GM12878 (cell line): ENCODE results near the gene DGKK. TPM values are rescaled to one million over a fixed set of nuclear protein-coding genes. Genes with fewer than 3 reads are reported as not detected.

ENCODE experiments used
- ATAC-seq: fragments of 200-7000 bp; cut with Tn5 transposase; 3 replicates; pipeline ENCODE4 v1.9.1; 2020; ENCODE audit warnings: mild to moderate bottlenecking, moderate library complexity
- BruUV-seq: library from RNA; stranded (reverse); fragments of 400-500 nt; replicated peaks from 2 replicates; lab custom pipeline; 2021; lab: Mats Ljungman, UMichigan
- CTCF ChIA-PET: fragments of 300-600 bp; sonication (Branson Sonifier 250); formaldehyde crosslinking; extraction: SDS; loops from one replicate; lab custom pipeline; 2021; ENCODE audit warnings: inconsistent platforms; lab: Yijun Ruan, JAX
- POLR2A ChIA-PET: fragments of 350-600 bp; formaldehyde crosslinking; extraction: SDS; loops from one replicate; lab custom pipeline; 2021; ENCODE audit warnings: inconsistent platforms; lab: Charles Lee
- RAD21 ChIA-PET: fragments of 300-600 bp; sonication (Branson Sonifier 250); formaldehyde crosslinking; loops from one replicate; lab custom pipeline; 2023; ENCODE audit warnings: antibody characterized with exemption; ENCODE audit not compliant: unreplicated experiment; lab: Charles Lee
- SMC1A ChIA-PET: fragments of 300-600 bp; sonication (Branson Sonifier 250); formaldehyde crosslinking; loops from one replicate; lab custom pipeline; 2023; ENCODE audit not compliant: unreplicated experiment, uncharacterized antibody; lab: Charles Lee
- DNase-seq: peaks from one replicate; pipeline ENCODE4 v3.0.0-alpha.2; 2011; ENCODE audit warnings: low read depth, low spot score
- FAIRE-seq: peaks from 3 replicates; lab custom pipeline; 2011; peaks lifted over from hg19 to GRCh38; lab: Jason Lieb, UNC
- H2AFZ ChIP-seq: 2 replicates; pipeline ENCODE4 v1.6.0; 2011; ENCODE audit warnings: low read depth, low read length, control low read depth; ENCODE audit not compliant: control insufficient read depth
- H3K27ac ChIP-seq: 2 replicates; pipeline ENCODE4 v1.5.1; 2011; ENCODE audit warnings: control low read depth; ENCODE audit not compliant: control insufficient read depth, insufficient read depth
- H3K27me3 ChIP-seq, 2 experiments: replicated peaks in 1 of 2; 2 replicates each; pipeline versions ENCODE4 v1.6.0 to v1.6.1; 2011; ENCODE audit warnings: low read length in 1 of 2; ENCODE audit not compliant: control insufficient read depth in 2 of 2, insufficient read depth in 2 of 2
- H3K36me3 ChIP-seq, 2 experiments: 2 replicates each; pipeline ENCODE4 v1.5.1; 2011; ENCODE audit warnings: low read length in 1 of 2; ENCODE audit not compliant: control insufficient read depth in 2 of 2, insufficient read depth in 2 of 2
- H3K4me1 ChIP-seq: 2 replicates; pipeline ENCODE4 v1.6.1; 2011; ENCODE audit warnings: mild to moderate bottlenecking, low read length, moderate library complexity, mixed read lengths; ENCODE audit not compliant: control insufficient read depth, insufficient read depth
- H3K4me2 ChIP-seq: 2 replicates; pipeline ENCODE4 v1.6.0; 2011; ENCODE audit warnings: control low read depth; ENCODE audit not compliant: control insufficient read depth, insufficient read depth
- H3K4me3 ChIP-seq: fragments of 200-600 bp; sonication (generic); 2 replicates; pipeline ENCODE4 v1.5.1; 2016
- H3K79me2 ChIP-seq: 2 replicates; pipeline ENCODE4 v1.6.0; 2011; ENCODE audit warnings: low read length; ENCODE audit not compliant: control insufficient read depth, insufficient read depth
- H3K9ac ChIP-seq: 2 replicates; pipeline ENCODE4 v1.8.0; 2011; ENCODE audit warnings: low read length, control low read depth, mixed read lengths; ENCODE audit not compliant: control insufficient read depth, insufficient read depth
- H3K9me3 ChIP-seq: replicated peaks from 3 replicates; pipeline ENCODE4 v1.5.1; 2011; ENCODE audit warnings: mild to moderate bottlenecking, low read length; ENCODE audit not compliant: control insufficient read depth, insufficient read depth
- H4K20me1 ChIP-seq: 2 replicates; pipeline ENCODE4 v1.6.0; 2011; ENCODE audit not compliant: control insufficient read depth, insufficient read depth
- ATF7 ChIP-seq: fragments of 450-650 bp; IDR thresholded peaks from 2 replicates; pipeline ENCODE4 v1.6.1; 2016; ENCODE audit warnings: low read depth, mild to moderate bottlenecking
- EED ChIP-seq: sonication (generic); IDR thresholded peaks from 2 replicates; pipeline ENCODE4 v1.6.1; 2016; ENCODE audit warnings: antibody characterized with exemption, low read depth
- HSF1 ChIP-seq: fragments of 150-350 bp; IDR thresholded peaks from 2 replicates; pipeline ENCODE4 v1.6.1; 2014; ENCODE audit warnings: mild to moderate bottlenecking, low read depth, low read length
- MYB ChIP-seq: fragments of 150-350 bp; IDR thresholded peaks from 2 replicates; pipeline ENCODE4 v1.6.1; 2014; ENCODE audit warnings: mild to moderate bottlenecking, low read depth, low read length, borderline replicate concordance
- NKRF ChIP-seq: fragments of 450-650 bp; conservative IDR thresholded peaks from 2 replicates; pipeline ENCODE4 v1.6.1; 2017; ENCODE audit warnings: mild to moderate bottlenecking, moderate library complexity
- PAX8 ChIP-seq: fragments of 450-650 bp; IDR thresholded peaks from 2 replicates; pipeline ENCODE4 v1.6.1; 2017; ENCODE audit warnings: mild to moderate bottlenecking, moderate library complexity
- POLR2AphosphoS5 ChIP-seq: IDR thresholded peaks from 2 replicates; pipeline ENCODE4 v1.6.1; 2011; ENCODE audit warnings: mild to moderate bottlenecking, low read length, inconsistent platforms
- SREBF1 ChIP-seq: IDR thresholded peaks from 2 replicates; pipeline ENCODE4 v1.6.1; 2012; ENCODE audit warnings: mild to moderate bottlenecking, low read length
- ZBTB11 ChIP-seq: fragments of 450-650 bp; formaldehyde crosslinking; IDR thresholded peaks from 2 replicates; pipeline ENCODE4 v1.5.0; 2022; ENCODE audit warnings: mild to moderate bottlenecking, missing genetic modification characterization
- ZBTB33 ChIP-seq: fragments of 450-650 bp; IDR thresholded peaks from 2 replicates; pipeline ENCODE4 v1.6.1; 2017; ENCODE audit warnings: mild to moderate bottlenecking
- ZBTB4 ChIP-seq: fragments of 450-650 bp; formaldehyde crosslinking; IDR thresholded peaks from 2 replicates; pipeline ENCODE4 v1.4.0; 2022; ENCODE audit warnings: mild to moderate bottlenecking, moderate library complexity
- ZNF217 ChIP-seq: fragments of 450-650 bp; IDR thresholded peaks from 2 replicates; pipeline ENCODE4 v1.6.1; 2017; ENCODE audit warnings: antibody characterized with exemption, mild to moderate bottlenecking
- WGBS: methylation state at CpG from one replicate; pipeline ENCODE4 v1.1.6; 2016; ENCODE audit warnings: low lambda C conversion rate; ENCODE audit not compliant: insufficient replicate concordance, insufficient coverage; ENCODE audit errors: missing lambda C conversion rate; 5-methylcytosine and 5-hydroxymethylcytosine counted together
- in situ Hi-C: fragments of 300-500 bp; cut with MboI; formaldehyde crosslinking; loops from 9 replicates; pipeline ENCODE4 v1.14.3; 2018; ENCODE audit warnings: mixed read lengths
- intact Hi-C: fragments of 100-400 bp; cut with micrococcal nuclease; formaldehyde crosslinking; loops from one replicate; pipeline ENCODE4 v1.14.2; 2022; ENCODE audit not compliant: unreplicated experiment
- polyA plus RNA-seq, 11 experiments: library from polyadenylated mRNA; depleted of rRNA in 4 of 11; unstranded in 6 of 11; stranded (reverse) in 5 of 11; fragments of >200 nt; fragmentation: Nextera tagmentation in 4 of 11; fragmentation: Illumina TruSeq in 1 of 11; extraction: Ambion mirVana in 4 of 11; extraction: Trizol in 1 of 11; gene quantifications; 1 replicate in 1 of 11; 2 replicates in 10 of 11; pipeline versions ENCODE4 v1.2.1 to v1.2.3, GENCODE V29; 2011 to 2016; ENCODE audit warnings: inconsistent platforms in 2 of 11, missing spikeins in 2 of 11, low read depth in 1 of 11
- total RNA-seq, 4 experiments: library from RNA; depleted of rRNA in 3 of 4; stranded (reverse); fragments of >200 nt in 3 of 4; fragmentation: Illumina TruSeq in 1 of 4; extraction: Trizol in 1 of 4; gene quantifications; 2 replicates each; pipeline versions ENCODE4 v1.2.1 to v1.2.3, GENCODE V29; 2013 to 2021

The DGKK gene
- total and polyA plus RNA-seq, 10 of the 15 experiments (the other 5 are each of a cell fraction or from before 2014, with no cell fraction given): under 0.01 to 0.03 TPM; not detected in 8

- WGBS: 0% methylated on average over 2 of the region's 2 CpGs
- CTCF ChIA-PET: no interaction called here
- RAD21 ChIA-PET: no interaction called here
These were observed 22.1 kb upstream of the DGKK start for GRCh38 chrX:50492720-50493119.

More at GRCh38 chrX:50492720-50493119, 22.1 kb upstream of the DGKK start:
- no peak overlapping the region for H3K9ac ChIP-seq
- ChIA-PET SMC1A (no interaction called here), POLR2A (no interaction called here)
- TF ChIP-seq ZBTB33 (no peak), EED (no peak), ZNF217 (no peak), PAX8 (no peak), NKRF (no peak), ZBTB4 (CRISPR knock-in tag) (no peak), POLR2AphosphoS5 (no peak), ZBTB11 (CRISPR knock-in tag) (no peak), HSF1 (no peak), MYB (no peak), SREBF1 (no peak), ATF7 (no peak)
- no peak overlapping the region for H3K4me2 ChIP-seq
- intact Hi-C loops (no loop called here), in situ Hi-C loops (no loop called here)
- ATAC-seq (no peak), FAIRE-seq (no peak), DNase-seq (no peak)
- no peaks in the 10 kb centered on the region for H3K36me3 ChIP-seq
- no peak overlapping the region for H2AFZ ChIP-seq
- no peaks in the 10 kb centered on the region for H3K4me1 ChIP-seq
- no peak overlapping the region for H3K4me3 ChIP-seq
- H4K20me1 ChIP-seq: no peaks in the 10 kb centered on the region
- no peak overlapping the region for H3K27ac ChIP-seq
- H3K27me3 ChIP-seq: no peaks in the 10 kb centered on the region
- no peaks in the 10 kb centered on the region for H3K9me3 ChIP-seq
- BruUV-seq: no TSS peak
- H3K79me2 ChIP-seq: no peaks in the 10 kb centered on the region
